Camera-type eye (tissue), 1 donor: ENCODE data around the gene OR8H3. TPM values are rescaled to one million over a fixed set of nuclear protein-coding genes. Genes with fewer than 3 reads are reported as not detected.

Source experiments
- total RNA-seq: library from RNA; depleted of rRNA; stranded (reverse); fragments of >200 nt; gene quantifications from one replicate; pipeline ENCODE4 v1.2.3, GENCODE V29; 2014

Gene OR8H3, protein sequence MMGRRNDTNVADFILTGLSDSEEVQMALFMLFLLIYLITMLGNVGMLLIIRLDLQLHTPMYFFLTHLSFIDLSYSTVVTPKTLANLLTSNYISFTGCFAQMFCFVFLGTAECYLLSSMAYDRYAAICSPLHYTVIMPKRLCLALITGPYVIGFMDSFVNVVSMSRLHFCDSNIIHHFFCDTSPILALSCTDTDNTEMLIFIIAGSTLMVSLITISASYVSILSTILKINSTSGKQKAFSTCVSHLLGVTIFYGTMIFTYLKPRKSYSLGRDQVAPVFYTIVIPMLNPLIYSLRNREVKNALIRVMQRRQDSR
- not detected for total RNA-seq

DNA sequence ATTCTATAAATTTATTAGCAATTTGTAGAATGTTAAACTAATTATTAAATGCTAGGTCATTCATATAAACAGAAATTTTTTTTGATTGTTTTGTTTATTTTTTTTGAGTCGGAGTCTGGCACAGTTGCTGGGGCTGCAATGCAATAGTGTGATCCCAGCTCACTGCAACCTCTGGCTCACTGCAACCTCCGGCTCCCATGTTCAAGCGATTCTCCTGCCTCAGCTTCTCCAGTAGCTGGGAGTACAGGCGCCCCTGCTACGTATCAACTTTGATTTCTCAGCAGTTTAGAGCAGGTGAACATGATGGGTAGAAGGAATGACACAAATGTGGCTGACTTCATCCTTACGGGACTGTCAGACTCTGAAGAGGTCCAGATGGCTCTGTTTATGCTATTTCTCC, at the start of gene OR8H3:
Gene OR8H3 (plus strand): TSS at position 301 of the 400 bp plus-strand sequence. CDS start 0 bp downstream, at position 301.

DNA sequence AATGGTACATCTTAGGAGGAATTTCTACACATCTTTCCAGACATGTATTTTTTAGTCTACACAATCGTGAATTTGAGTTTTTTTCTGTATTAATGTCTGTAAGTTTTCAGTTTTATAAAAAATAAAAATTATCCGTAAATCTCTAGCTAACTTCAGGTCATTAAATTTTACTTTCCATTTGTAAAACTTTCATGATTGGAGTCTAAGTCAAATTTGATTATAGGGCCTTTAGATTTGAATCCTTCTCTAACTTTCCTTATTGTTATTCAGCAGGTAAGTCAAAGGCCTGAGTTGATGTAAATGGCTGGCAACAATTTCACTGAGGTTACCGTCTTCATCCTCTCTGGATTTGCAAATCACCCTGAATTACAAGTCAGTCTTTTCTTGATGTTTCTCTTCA, 29.2 kb upstream of the OR8H3 start, which contains the start of gene OR8I2:
Gene OR8I2 (plus strand): TSS at position 301 of the 400 bp plus-strand sequence. CDS start 0 bp downstream, at position 301.

DNA sequence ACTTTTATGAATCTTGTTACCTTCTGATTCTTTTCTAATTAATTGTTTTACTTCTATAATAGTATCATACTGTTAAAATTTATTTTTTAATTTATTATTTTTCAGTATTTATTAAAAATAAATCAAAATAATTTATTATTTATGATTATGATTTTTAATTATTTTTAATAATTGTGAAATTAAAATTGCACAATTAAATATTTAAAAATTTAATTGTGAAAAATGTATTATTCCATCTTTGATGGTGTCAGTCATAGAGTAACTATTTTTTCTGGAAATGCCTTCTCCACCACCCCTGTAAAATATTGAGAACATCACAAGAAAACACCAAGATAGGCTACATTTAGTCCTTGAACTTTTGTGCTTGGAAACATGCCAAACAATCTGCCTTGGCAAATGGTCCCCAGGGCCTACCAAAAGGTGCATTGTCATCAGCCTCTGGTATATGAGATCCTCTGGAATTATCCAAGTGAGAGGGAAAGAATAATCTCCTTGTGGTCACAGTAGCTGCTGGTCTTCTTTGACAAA, 18.9 kb upstream of the OR8H3 start, which contains the start of gene OR8H2:
Gene OR8H2 (plus strand): TSS at position 478 of the 528 bp plus-strand sequence. CDS start 1,356 bp downstream, outside the sequence.

DNA sequence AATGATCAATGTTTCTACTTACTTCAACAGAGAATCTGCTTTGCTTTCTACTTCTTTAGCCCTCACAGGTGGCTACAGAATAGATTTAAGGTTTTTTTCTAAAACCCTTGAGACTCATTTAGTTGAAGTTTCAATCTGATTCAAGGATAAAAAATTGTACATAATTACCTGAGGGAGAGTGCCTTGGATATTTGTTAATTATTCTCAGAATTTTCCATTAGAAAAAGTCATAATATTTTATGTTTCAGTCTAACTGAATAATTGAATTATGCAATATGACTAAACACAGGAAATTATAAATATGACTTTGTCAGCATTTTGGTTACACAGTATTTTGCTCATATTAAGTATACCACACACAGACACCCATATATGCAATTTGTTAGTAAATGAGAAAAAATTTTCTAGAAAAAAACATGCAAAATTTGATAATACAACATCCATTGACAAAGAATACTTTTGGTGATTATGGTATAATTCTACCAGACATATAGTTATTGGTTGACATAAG, 18.0 kb downstream of the OR8H3 start, which contains the start of gene OR8J3:
Gene OR8J3 (minus strand): TSS at position 51 of the 511 bp plus-strand sequence. CDS start 2,483 bp downstream, outside the sequence.

DNA sequence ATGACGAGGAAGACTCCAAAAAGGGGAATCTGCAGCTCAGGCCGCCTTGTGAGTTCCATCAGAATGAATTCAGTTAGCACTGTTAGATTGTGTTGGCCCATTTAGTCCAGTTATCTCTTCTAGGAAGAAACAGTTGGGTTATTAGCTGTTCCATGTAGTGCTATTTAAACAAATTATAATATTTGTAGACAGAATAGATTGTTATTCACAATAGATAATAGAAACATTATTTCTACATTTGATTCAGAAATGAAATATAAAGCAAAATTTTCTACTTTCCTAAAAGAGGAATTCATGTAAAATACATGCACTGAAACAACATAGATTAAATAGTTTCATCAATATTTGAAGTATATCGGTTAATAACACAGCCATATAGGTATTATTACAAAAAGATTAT, 38.0 kb downstream of the OR8H3 start, which contains the start of gene OR8K5:
Gene OR8K5 (minus strand): TSS at position 101 of the 400 bp plus-strand sequence. CDS start 0 bp downstream, at position 101.

Other genes with a start within 250 kb of the OR8H3 start
- not detected for gene TRIM51, start 239.1 kb upstream of the OR8H3 start, total RNA-seq
- gene OR5W2, start 207.8 kb upstream of the OR8H3 start, total RNA-seq, result not detected
- gene OR5I1, start 186.0 kb upstream of the OR8H3 start, total RNA-seq, result not detected
- gene OR10AG1, start 152.4 kb upstream of the OR8H3 start, total RNA-seq, result not detected
- gene OR5F1, start 127.7 kb upstream of the OR8H3 start, total RNA-seq, result not detected
- not detected for gene OR5AS1, start 94.7 kb upstream of the OR8H3 start, total RNA-seq
- not detected for gene OR8I2, start 29.1 kb upstream of the OR8H3 start, total RNA-seq
- gene OR8H2, start 18.7 kb upstream of the OR8H3 start, total RNA-seq, result not detected
- gene OR8J3, start 17.8 kb downstream of the OR8H3 start, total RNA-seq, result not detected
- gene OR8K5, start 37.9 kb downstream of the OR8H3 start, total RNA-seq, result not detected
- not detected for gene OR5J2, start 54.2 kb downstream of the OR8H3 start, total RNA-seq
- gene OR5T2, start 111.9 kb downstream of the OR8H3 start, total RNA-seq, result not detected
- not detected for gene OR5T3, start 129.9 kb downstream of the OR8H3 start, total RNA-seq
- not detected for gene OR5T1, start 151.8 kb downstream of the OR8H3 start, total RNA-seq
- not detected for gene OR8H1, start 169.9 kb downstream of the OR8H3 start, total RNA-seq
- not detected for gene OR8K3, start 192.8 kb downstream of the OR8H3 start, total RNA-seq
- not detected for gene OR8K1, start 223.7 kb downstream of the OR8H3 start, total RNA-seq
- gene OR8J1, start 231.9 kb downstream of the OR8H3 start, total RNA-seq, result not detected